ENCODE measurements around the gene GRAP2.

The GRAP2 gene

GRCh38 chr22:40019100-40019499, 118.2 kb downstream of the GRAP2 start:
- no peak for DNase-seq

GRCh38 chr22:40020956-40021355, 120.1 kb downstream of the GRAP2 start:
- no peak for DNase-seq

- no peak for DNase-seq
Measured at GRCh38 chr22:40021401-40022000, 120.6 kb downstream of the GRAP2 start.

GRCh38 chr22:40022536-40023240, 121.8 kb downstream of the GRAP2 start:
- no peak for DNase-seq
